Activated CD4-positive, alpha-beta memory T cell treated with anti-CD3 and anti-CD28 coated beads, Interleukin-2, amount 10 ng/mL, durations not matched to agents 7 days and 5 days (primary cell): ENCODE data around the gene FRG2C. TPM values are rescaled to one million over a fixed set of nuclear protein-coding genes. Genes with fewer than 3 reads are reported as not detected.
"Not testable (repeated sequence)": the region's sequence is repeated elsewhere in the genome, so short reads cannot be mapped to it uniquely, and the experiment has no call there.

ENCODE experiments used
- CTCF ChIA-PET: fragments of 350-600 bp; sonication (Branson Sonifier 250); formaldehyde crosslinking; loops from one replicate; lab custom pipeline; 2021; ENCODE audit warnings: antibody characterized with exemption, inconsistent platforms; lab: Charles Lee
- POLR2A ChIA-PET: fragments of 350-600 bp; sonication (Branson Sonifier 250); formaldehyde crosslinking; loops from one replicate; lab custom pipeline; 2021; ENCODE audit warnings: antibody characterized with exemption; lab: Charles Lee
- DNase-seq: peaks from one replicate; pipeline ENCODE4 v3.0.0-alpha.2; 2020
- H3K27ac Mint-ChIP-seq: one replicate; pipeline ENCODE4 v1.8.0; 2021; ENCODE audit warnings: mild to moderate bottlenecking, mixed read lengths
- H3K27me3 Mint-ChIP-seq: one replicate; pipeline ENCODE4 v1.8.0; 2021; ENCODE audit warnings: mixed read lengths
- H3K36me3 Mint-ChIP-seq: one replicate; pipeline ENCODE4 v1.8.0; 2021; ENCODE audit warnings: low read depth, mixed read lengths
- H3K4me1 Mint-ChIP-seq: one replicate; pipeline ENCODE4 v1.8.0; 2021; ENCODE audit warnings: mixed read lengths
- H3K4me3 Mint-ChIP-seq: one replicate; pipeline ENCODE4 v1.8.0; 2021; ENCODE audit warnings: mild to moderate bottlenecking, mixed read lengths
- H3K9me3 Mint-ChIP-seq: one replicate; pipeline ENCODE4 v1.8.0; 2021; ENCODE audit warnings: mixed read lengths
- total RNA-seq, 2 experiments: library from RNA; stranded (reverse); gene quantifications; one replicate each; pipeline ENCODE4 v1.2.3, GENCODE V29; 2021

Gene FRG2C
- total RNA-seq, 2 experiments from 2014 or later = not detected

- H3K4me1 Mint-ChIP-seq, H3K9me3 Mint-ChIP-seq, POLR2A ChIA-PET, DNase-seq, H3K36me3 Mint-ChIP-seq, H3K27ac Mint-ChIP-seq, CTCF ChIA-PET, H3K4me3 Mint-ChIP-seq: not testable (repeated sequence)
- H3K27me3 Mint-ChIP-seq = peaks cover 20% of the 10 kb centered on the region
Observed at GRCh38 chr3:75655956-75656355, 8.2 kb upstream of the FRG2C start.

- POLR2A ChIA-PET, CTCF ChIA-PET, H3K27ac Mint-ChIP-seq, DNase-seq, H3K9me3 Mint-ChIP-seq, H3K36me3 Mint-ChIP-seq, H3K4me3 Mint-ChIP-seq, H3K4me1 Mint-ChIP-seq: not testable (repeated sequence)
- peaks cover 20% of the 10 kb centered on the region for H3K27me3 Mint-ChIP-seq
Observed at GRCh38 chr3:75658411-75659107, 5.6 kb upstream of the FRG2C start.

- not testable (repeated sequence) for DNase-seq, H3K4me3 Mint-ChIP-seq
Observed at GRCh38 chr3:75659108-75659433, 5.1 kb upstream of the FRG2C start.

GRCh38 chr3:75665626-75666025 is 1.5 kb downstream of the FRG2C start:
- H3K4me1 Mint-ChIP-seq, CTCF ChIA-PET, DNase-seq, POLR2A ChIA-PET, H3K27ac Mint-ChIP-seq, H3K4me3 Mint-ChIP-seq: not testable (repeated sequence)
- Mint-ChIP-seq H3K9me3 (peaks cover 17% of the 10 kb centered on the region), H3K36me3 (peaks cover 15% of the 10 kb centered on the region), H3K27me3 (peaks cover 20% of the 10 kb centered on the region)

More at GRCh38 chr3:75659108-75659433, 5.1 kb upstream of the FRG2C start:
- H3K27ac Mint-ChIP-seq, H3K9me3 Mint-ChIP-seq, H3K36me3 Mint-ChIP-seq, POLR2A ChIA-PET, CTCF ChIA-PET, H3K4me1 Mint-ChIP-seq: not testable (repeated sequence)
- peaks cover 20% of the 10 kb centered on the region for H3K27me3 Mint-ChIP-seq

- H3K27ac Mint-ChIP-seq, CTCF ChIA-PET, H3K4me3 Mint-ChIP-seq, POLR2A ChIA-PET, DNase-seq, H3K4me1 Mint-ChIP-seq: not testable (repeated sequence)
- H3K36me3 Mint-ChIP-seq = peaks cover 25% of the 10 kb centered on the region
- H3K27me3 Mint-ChIP-seq = peaks cover 39% of the 10 kb centered on the region
- H3K9me3 Mint-ChIP-seq = peaks cover 22% of the 10 kb centered on the region
Observed at GRCh38 chr3:75667757-75668701, 3.9 kb downstream of the FRG2C start.

- peaks cover 46% of the 10 kb centered on the region for H3K27me3 Mint-ChIP-seq
- CTCF ChIA-PET, H3K27ac Mint-ChIP-seq, POLR2A ChIA-PET, H3K4me1 Mint-ChIP-seq, H3K4me3 Mint-ChIP-seq: not testable (repeated sequence)
- peaks cover 23% of the 10 kb centered on the region for H3K9me3 Mint-ChIP-seq
- peaks cover 30% of the 10 kb centered on the region for H3K36me3 Mint-ChIP-seq
- peak; percentile 53 for DNase-seq
Observed at GRCh38 chr3:75668759-75669347, 4.7 kb downstream of the FRG2C start.

GRCh38 chr3:75669348-75670297 is 5.5 kb downstream of the FRG2C start:
- POLR2A ChIA-PET, DNase-seq, CTCF ChIA-PET, H3K4me3 Mint-ChIP-seq, H3K27ac Mint-ChIP-seq, H3K4me1 Mint-ChIP-seq: not testable (repeated sequence)
- Mint-ChIP-seq H3K9me3 (peaks cover 23% of the 10 kb centered on the region), H3K36me3 (peaks cover 30% of the 10 kb centered on the region), H3K27me3 (peaks cover 46% of the 10 kb centered on the region)

- CTCF ChIA-PET = interaction anchor here (0.7 kb wide), 1 partner anchor 1121 kb away, joined by 3 read pairs; no protein-coding TSS in a partner anchor
- POLR2A ChIA-PET, H3K27ac Mint-ChIP-seq, H3K4me1 Mint-ChIP-seq, DNase-seq, H3K4me3 Mint-ChIP-seq: not testable (repeated sequence)
- Mint-ChIP-seq H3K9me3 (peaks cover 23% of the 10 kb centered on the region), H3K36me3 (peaks cover 30% of the 10 kb centered on the region), H3K27me3 (peaks cover 46% of the 10 kb centered on the region)
Observed at GRCh38 chr3:75670298-75671286, 6.5 kb downstream of the FRG2C start.

- H3K4me3 Mint-ChIP-seq, DNase-seq, H3K4me1 Mint-ChIP-seq, POLR2A ChIA-PET: not testable (repeated sequence)
- peak overlapping the region; percentile 37 for H3K27ac Mint-ChIP-seq
- peaks cover 23% of the 10 kb centered on the region for H3K9me3 Mint-ChIP-seq
- CTCF ChIA-PET = interaction anchor here (0.7 kb wide), 1 partner anchor 1120 kb away, joined by 3 read pairs; no protein-coding TSS in a partner anchor
- peaks cover 46% of the 10 kb centered on the region for H3K27me3 Mint-ChIP-seq
- H3K36me3 Mint-ChIP-seq = peaks cover 30% of the 10 kb centered on the region
Observed at GRCh38 chr3:75671287-75672139, 7.4 kb downstream of the FRG2C start.

GRCh38 chr3:75672140-75672775 is 8.1 kb downstream of the FRG2C start:
- peaks cover 30% of the 10 kb centered on the region for H3K36me3 Mint-ChIP-seq
- POLR2A ChIA-PET = not testable (repeated sequence)

More at GRCh38 chr3:75672140-75672775, 8.1 kb downstream of the FRG2C start:
- H3K4me1 Mint-ChIP-seq, DNase-seq, CTCF ChIA-PET, H3K4me3 Mint-ChIP-seq, H3K27ac Mint-ChIP-seq: not testable (repeated sequence)
- Mint-ChIP-seq H3K9me3 (peaks cover 23% of the 10 kb centered on the region), H3K27me3 (peaks cover 45% of the 10 kb centered on the region)
